ENCODE measurements around the gene EFCAB13.

Gene EFCAB13, protein sequence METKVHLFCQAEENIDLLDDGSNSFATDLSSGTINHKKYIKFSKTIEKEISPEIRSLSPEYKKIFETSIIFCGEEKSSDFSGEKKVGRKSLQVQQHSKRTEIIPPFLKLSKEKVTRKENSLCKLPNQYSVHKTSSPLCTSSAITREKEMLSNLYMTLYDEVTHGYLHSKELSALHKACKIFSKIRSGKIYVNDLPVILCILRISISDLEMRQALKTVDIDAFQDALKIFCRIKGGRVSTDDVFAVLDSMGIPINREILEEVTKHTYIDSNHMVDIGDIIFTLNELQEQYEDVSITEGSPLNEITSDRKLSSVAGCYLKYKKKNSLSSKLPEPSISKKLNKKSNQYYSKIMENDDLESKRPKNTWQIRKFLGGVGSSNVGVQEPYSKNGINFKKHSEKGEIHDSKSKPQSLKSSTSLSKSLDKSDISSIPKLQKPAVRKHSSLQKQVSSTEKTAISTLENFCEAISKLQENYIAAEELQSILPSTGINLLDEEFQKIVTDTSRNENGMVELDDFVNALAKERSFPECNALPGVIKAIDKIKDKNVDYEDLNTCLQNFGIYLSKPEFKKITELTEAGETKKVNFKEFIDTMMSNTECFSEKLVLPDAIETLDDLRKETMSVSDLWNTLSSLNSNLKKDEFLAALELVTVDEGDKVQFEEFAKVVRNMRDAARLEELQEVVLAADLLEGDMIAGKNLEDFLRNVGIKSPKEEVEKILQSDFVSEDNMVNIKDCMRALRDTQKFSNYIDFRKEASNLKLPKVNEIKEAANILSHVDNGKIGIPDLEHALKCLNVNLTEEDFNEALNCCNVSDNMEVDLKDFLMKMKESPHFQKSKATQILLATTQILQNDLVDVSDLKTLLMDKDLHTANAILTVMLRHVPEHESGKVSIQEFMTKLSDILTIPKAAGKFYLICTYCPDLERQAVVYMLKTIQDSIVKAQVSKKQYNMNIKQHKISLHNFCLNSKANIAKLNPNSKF

DNA sequence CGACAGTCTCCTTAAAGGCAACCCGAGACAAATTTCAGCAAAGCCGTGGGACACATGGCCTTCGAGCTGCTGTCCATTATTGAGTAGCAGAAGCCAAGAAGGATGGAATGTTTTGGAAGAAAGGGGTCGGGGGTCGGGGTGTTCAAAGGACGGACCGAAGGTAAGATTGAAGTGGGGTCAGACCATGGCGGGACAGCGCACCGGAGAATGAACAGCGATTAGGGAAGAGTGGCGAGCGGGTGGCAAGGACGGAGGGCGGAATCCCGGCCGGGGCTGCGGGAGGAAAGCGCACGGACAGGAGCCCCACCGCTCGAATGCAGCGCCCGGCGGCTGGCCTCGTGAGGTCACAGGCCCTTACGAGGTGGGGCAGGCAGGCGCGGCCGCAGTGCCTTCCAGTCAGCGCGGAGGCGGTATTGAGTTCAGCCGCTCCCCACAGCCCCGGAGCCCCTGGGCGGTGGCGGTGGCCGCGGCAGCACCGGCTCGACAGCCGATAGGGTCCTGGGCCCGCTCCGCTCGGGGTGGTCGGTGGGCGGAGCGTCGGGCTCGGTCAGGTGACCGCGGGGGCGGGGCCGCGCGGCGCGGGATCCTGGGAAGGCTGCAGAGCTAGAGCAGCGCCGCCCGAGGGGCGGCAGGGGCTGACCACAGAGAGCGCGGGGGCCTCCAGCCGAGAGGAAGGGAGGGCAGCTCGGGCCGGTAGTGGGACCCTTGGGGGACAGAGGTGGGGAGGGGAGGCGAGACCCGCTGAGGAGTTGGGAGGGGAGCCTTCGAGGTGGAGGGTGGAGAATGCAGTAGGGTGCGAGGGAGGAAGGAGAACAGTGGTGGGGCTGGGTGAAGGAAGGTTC, at the start of gene EFCAB13:
Gene EFCAB13, plus strand, starts transcription at position 574 of the 842 bp plus-strand sequence. CDS start 4,399 bp downstream, outside the sequence.
- peak; percentile 50 to 64 for DNase-seq (ENCODE audit: low read depth in 2 of 2)

DNA sequence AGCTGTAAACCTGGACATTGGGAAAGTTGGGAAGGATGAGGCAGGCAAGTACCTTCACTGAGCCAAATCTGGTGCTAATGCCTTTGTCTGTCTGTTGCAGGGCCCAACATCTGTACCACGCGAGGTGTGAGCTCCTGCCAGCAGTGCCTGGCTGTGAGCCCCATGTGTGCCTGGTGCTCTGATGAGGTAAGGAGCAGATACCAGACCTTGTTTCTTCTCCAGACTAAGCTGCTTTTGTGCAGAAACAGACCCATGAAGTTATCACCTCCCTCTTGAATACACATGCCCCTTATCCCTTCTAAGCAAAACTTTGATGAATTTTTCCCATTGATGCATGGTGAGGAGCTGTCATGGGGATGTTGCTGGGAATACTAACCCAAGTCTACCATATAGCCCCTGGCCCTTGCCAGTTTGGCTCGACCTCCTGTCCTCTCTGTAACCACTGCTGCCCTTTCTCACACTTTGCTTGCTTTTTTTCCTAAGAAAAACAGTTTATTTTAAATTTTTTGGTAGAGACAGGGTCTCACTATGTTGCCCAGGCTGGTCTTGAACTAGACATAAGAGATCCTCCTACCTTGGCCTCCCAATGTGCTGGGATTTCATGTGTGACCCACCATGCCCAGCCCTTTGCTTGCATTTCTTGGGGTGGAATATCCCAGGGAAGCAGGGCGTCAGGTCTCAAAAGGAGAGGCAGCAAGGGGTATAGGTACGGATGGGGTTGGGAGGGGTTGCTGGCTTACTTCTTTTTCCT, 49.3 kb upstream of the EFCAB13 start:
- no peak for DNase-seq (ENCODE audit: low read depth in 2 of 2)

DNA sequence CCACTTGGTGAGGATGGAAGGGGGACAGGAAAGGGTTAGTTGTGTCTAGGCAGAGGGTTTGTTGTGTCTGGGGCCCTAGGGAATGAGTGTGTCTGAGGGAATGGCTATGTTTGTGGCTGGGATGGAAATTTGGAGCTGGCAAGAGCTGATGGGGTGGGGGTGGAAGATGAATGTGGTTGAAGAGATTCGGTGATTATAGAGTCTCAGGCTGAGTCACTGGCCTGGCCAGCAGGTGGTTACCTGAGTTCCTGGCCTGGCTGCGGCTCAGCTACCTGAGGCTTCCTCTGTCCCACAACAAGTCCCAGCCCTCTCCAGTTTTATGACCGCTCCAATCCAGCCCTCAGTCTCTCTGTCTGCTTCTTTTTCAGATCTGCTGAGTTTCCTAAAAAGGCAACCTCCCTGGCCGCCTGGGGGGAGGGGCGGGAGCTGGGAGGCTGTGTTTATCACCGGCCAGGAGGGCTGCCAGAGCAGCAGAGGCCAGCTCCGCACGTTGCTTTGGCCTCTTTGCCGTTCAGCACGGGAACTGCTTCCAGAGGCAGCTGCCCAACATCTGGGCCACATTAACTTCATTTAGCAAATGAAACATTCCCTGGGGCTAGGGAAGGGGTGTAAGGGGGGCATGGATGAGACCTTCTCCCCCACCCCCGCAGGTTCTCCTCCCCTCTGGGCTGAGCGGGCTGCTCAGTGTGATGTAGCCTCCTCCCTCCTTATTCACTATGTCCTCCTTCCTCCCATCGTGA, 48.3 kb upstream of the EFCAB13 start:
- no peak for DNase-seq (ENCODE audit: low read depth in 2 of 2)

GRCh38 chr17:47276444-47276843, 47.3 kb upstream of the EFCAB13 start:
- DNase-seq (ENCODE audit: low read depth in 2 of 2) = no peak

DNA sequence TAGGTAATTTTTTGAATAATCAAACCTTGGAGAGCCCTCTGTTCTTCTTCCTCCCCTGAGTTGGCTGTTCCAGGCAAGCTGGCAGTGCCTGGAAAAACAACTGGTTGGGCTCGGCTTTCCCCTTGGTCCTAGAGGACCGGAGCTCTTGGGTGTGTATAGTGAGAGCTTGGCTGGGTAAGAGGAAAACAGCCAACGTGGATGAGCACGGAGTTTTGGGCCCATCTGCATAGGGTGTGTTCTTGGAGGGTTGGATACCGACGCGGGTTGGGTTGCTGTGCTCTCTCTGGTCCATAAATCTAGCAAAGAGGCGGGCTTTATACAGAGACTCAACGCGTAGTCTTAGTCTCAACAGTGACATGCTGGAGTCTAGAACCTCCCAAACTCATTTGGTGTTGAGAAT, 46.9 kb upstream of the EFCAB13 start:
- no peak for DNase-seq (ENCODE audit: low read depth in 2 of 2)

GRCh38 chr17:47277921-47278320, 45.8 kb upstream of the EFCAB13 start:
- DNase-seq (ENCODE audit: low read depth in 2 of 2) = no peak

DNA sequence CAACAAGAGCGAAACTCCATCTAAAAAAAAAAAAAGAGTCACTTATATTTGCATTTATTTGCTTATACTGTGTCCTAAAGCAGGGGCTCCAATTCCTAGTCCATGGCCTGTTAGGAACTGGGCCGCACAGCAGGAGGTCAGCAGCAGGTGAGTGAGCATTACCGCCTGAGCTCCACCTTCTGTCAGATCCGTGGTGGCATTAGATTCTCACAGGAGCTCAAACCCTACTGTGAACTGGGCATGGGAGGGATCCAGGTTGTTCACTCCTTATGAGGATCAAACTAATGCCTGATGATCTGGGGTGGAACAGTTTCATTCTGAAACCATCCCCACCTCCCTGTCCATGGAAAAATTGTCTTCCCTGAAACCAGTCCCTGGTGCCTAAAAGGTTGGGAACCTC, 45.2 kb upstream of the EFCAB13 start:
- DNase-seq (ENCODE audit: low read depth in 2 of 2) = no peak

DNA sequence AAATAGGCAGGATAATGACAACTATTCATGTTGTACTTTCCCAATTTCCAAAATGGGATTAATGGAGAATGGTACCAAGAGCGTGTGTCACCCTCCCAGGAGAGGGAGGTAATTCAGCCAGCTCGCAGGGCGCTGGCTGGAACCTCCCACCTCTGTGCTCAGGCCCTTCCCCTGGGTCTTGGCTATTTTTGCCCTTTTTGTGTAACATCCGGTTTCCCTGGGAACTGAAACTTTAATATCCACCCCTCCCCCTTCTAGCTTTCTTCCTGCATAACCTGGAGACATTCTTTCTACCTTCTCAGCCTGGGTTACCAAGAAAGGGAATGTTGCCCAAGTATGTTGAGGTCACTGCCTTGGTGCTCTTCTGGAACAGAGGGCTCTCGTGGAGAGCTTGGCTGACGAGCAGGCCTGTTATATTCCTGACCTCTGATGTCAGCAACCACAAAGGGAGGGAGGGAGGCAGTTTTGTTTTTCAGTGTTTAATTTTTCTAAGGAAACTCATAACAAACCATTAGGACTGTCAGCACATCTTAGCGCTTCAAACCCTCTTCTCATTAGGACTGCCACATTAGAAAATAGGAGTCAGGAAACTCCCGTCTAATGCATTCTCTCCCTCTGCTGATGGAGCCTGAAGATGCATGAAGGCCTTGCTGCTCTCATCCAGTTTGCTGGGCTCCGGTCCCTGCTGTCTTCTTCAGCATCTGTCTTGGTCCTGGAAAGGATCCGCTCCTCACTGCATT, 44.5 kb upstream of the EFCAB13 start:
- DNase-seq (ENCODE audit: low read depth in 2 of 2) = no peak

GRCh38 chr17:47280072-47280811, 43.5 kb upstream of the EFCAB13 start:
- DNase-seq (ENCODE audit: low read depth in 2 of 2) = no peak

DNA sequence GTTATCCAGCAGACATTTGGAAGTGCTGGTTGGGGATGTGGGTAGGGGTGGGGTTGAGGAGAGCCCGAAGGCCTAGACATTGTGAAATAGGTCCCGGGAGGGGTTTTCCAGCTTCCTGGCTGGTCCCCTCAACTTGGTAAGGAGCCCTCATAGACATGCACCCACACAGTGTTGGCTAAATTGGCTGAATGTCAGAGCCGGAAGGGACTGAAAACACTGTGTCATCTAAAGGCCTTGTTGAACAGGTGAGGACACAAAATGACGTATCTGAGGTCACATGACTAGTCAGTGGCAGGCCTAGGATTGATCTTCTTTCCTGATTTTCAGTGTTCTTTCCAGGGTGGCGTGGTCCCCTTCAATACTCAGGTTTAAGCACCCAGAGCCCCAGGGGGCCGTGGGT, 42.5 kb upstream of the EFCAB13 start:
- DNase-seq (ENCODE audit: low read depth in 2 of 2) = no peak

- DNase-seq (ENCODE audit: low read depth in 2 of 2) = no peak
Measured at GRCh38 chr17:47285003-47285402, 38.8 kb upstream of the EFCAB13 start.

- no peak for DNase-seq (ENCODE audit: low read depth in 2 of 2)
Measured at GRCh38 chr17:47286198-47286914, 37.4 kb upstream of the EFCAB13 start.

- DNase-seq (ENCODE audit: low read depth in 2 of 2) = no peak
Measured at GRCh38 chr17:47287068-47287467, 36.7 kb upstream of the EFCAB13 start.

DNA sequence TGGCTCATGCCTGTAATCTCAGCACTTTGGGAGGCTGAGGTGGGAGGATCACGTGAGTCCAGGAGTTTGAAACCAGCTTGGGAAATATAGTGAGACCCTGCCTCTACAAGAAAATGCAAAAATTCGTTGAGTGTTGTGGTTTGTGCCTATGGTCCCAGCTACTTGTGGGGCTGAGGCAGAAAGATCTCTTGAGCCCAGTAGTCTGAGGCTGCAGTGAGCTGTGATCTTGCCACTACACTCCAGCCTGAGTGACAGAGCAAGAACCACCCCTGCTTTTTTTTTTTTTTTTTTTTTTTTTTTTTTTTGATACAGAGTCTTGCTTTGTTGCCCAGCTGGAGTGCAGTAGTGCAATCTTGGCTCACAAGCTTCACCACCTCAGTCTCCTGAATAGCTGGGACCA, 36.1 kb upstream of the EFCAB13 start:
- no peak for DNase-seq (ENCODE audit: low read depth in 2 of 2)

DNA sequence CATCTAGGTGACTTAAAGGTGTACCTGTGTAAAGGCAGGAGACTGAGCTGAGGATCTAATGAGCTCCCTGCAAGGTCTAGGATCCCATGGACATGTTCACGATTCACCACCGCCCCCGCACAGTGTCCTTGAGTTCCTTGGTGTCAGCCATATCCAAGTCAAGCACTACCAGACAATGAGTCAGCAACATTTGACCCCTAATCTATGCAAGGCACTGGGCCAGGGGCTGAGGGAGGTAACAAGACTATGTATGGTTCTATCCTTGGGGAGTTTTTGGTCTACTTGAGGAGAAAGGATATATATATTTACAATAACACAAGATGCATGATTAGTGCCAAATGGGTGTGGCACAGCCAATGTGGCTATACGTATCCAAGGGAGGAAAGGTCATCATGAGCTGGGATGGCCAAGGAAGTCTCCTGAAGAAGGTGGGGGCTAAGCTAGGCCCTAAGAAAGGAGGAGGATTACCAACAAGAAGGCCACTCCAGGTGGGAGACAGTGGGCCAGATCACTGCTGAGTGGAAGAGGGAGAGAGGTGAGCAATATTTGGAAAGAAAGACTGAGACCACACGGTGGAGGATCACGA, 35.1 kb upstream of the EFCAB13 start:
- DNase-seq (ENCODE audit: low read depth in 2 of 2) = no peak

DNA sequence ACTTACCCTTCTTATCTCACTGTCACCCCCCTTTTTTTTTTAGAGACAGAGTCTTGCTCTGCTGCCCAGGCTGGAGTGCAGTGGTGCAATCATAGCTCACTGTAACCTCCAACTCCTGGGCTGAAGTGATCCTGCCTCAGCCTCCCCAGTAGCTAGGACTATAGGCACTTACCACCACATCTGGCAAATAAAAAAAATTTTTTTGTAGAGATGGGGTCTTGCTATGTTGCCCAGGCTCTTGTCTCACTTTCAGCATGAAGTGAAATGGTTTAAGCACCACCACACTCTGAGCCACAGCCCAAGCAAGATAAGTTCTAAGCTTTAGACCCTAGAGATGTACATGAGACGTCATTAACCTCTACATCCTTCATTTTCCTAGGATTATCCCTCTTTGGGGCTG, 34.5 kb upstream of the EFCAB13 start:
- DNase-seq (ENCODE audit: low read depth in 2 of 2) = no peak

- DNase-seq (ENCODE audit: low read depth in 2 of 2) = no peak
Measured at GRCh38 chr17:47290870-47291241, 32.9 kb upstream of the EFCAB13 start.
